ENCODE measurements around the gene SURF4.
"Not testable (repeated sequence)": the region's sequence is repeated elsewhere in the genome, so short reads cannot be mapped to it uniquely, and the experiment has no call there.

SURF4 gene

DNA sequence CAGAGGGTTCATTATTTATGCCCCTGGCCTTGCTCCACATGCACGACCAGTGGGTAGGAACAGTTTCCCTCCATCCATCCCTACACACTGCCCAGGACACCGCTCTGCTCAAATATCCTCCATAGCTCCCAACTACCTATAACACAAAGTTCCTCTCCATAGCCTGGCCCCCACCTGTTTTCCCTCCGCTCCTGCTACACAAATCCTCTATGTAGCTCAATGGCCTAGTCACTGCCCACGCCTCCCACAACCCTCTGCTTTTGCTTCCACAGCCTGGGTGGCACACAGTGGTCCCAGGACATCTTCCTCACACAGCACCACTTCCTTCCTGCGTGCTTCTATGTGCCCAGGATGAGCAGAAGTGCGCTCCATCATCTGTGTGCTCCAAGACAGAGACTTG, 21.5 kb upstream of the SURF4 start:
- DNase-seq: peak in 1 of 3 donors; percentile 6

DNA sequence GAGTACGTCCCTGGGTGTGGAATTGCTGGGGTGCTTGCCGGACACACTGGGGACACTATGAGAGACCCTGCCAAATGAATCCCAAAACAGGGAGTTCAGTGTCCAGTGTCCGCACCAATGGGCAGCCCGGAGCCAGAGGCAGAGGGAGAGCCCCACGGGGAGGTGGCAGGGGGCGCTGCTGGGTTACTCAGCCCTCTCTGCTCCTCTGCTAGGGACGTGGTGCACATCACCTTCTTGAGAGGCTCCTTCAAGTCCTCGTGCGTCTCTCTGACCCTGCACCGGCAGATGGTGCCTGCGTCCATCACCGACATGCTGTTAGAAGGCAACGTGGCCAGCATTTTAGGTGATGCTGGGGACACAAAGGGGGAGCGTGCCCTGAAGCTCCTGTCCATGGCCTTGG, 21.1 kb upstream of the SURF4 start:
- peak in 2 of 3 donors; percentile 17 to 35 for DNase-seq

DNA sequence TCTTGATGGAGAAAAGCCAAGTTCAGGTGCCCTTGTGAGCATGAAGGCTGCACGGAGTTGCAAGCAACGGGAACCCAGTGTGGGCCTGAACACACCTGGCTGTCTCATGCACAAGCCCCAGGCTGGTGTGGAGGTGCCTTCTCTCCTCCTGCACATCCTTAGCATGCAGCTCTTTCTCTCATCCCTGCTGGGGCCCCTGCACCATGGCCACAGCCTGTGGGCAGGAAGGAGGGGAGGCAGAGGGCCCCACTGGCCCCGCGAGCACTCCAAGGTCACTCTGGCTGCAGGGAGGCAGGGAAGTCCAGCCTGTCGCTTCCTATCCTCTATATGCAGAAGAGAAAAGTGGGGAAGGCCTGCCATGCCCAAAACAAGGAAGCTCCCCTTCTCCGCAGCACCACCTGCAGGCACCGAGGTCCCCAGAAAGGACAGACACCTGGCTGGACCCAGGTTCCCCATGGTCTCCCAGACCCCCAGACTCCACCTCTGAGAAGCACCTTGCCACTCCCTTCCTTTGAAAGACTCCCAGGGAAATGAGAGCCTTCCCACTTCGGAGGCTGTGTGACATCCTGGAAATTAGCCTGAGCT, 18.9 kb upstream of the SURF4 start:
- peak in 1 of 3 donors; percentile 3 for DNase-seq

DNA sequence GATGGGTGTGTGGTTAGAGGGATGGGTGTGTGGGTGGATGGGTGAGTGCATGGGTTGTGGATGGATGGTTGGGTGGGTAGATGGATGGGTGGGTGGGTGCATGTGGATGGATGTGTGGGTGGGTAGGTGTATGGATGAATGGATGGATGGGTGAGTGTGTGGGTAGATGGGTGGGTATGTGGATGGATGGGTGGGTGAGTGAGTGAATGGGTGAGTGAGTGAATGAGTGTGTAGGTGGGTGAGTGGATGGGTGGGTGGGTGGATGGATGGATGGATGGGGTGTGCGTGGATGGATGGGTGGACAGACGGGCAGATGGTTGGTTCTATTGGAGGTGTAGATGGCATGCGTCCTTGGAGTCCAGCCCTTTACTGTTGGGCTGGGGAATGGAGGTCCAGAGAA, 17.5 kb upstream of the SURF4 start:
- no peak for DNase-seq

DNA sequence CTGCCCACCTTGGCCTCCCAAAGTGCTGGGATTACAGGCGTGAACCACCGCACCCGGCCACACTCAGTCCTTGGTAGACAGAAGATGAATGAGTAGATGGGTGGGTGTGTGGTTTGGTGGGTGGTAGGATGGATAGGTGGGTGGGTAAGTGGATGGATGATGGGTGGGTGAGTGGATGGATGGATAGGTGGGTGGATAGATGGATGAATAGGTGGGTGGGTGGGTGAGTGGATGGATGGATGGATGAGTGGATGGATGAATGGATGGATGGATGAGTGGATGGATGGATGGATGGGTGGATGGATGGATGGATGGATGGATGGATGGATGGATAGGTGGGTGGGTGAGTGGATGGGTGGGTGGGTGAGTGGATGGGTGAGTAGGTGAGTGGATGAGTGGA, 16.4 kb upstream of the SURF4 start:
- DNase-seq: not testable (repeated sequence)

DNA sequence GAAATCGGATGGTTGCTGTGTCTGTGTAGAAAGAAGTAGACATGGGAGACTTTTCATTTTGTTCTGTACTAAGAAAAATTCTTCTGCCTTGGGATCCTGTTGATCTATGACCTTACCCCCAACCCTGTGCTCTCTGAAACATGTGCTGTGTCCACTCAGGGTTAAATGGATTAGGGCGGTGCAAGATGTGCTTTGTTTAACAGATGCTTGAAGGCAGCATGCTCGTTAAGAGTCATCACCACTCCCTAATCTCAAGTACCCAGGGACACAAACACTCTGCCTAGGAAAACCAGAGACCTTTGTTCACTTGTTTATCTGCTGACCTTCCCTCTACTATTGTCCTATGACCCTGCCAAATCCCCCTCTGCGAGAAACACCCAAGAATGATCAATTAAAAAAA, 15.6 kb upstream of the SURF4 start:
- DNase-seq: not testable (repeated sequence)

DNA sequence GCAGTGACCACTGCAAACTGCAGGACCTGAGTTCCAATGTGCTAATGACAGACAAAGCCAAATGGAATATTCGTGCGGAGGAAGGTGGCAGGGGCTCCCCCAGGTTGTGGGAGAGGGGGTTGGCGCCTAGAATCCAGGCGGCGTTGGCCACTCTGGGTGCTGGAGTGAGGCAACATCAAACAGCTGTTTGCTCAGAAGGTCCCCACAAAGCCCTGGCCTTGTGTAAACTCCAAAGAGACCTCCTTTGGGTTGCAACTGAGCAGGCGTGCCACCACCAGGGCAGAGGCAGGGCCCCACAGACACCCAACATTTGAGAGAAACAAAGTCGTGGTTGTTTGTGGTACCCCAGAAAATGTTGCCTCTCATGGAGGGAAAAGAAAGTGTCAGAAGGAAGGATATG, 14.9 kb upstream of the SURF4 start:
- DNase-seq: peak in 1 of 3 donors; percentile 4

DNA sequence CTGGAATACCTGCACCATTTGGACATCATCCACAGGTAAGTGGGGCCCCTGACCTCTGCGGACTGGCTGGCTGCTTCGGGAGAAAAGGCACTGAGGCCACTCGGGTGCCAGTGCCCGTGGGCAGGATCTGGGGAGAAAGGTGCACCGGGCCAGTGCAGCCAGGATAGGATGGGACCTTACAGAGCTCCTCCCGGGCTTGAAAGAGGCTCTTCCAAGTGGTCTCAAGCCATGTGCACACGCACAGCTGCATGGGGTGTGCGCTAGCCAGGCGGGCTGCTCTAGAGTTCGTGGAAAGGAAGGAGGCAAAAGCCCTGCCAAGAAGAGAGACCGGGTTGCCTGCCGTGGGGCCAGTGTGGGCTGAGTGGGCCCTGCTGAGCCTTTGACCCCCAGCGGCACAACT, 13.7 kb upstream of the SURF4 start:
- DNase-seq: peak in 1 of 3 donors; percentile 16

DNA sequence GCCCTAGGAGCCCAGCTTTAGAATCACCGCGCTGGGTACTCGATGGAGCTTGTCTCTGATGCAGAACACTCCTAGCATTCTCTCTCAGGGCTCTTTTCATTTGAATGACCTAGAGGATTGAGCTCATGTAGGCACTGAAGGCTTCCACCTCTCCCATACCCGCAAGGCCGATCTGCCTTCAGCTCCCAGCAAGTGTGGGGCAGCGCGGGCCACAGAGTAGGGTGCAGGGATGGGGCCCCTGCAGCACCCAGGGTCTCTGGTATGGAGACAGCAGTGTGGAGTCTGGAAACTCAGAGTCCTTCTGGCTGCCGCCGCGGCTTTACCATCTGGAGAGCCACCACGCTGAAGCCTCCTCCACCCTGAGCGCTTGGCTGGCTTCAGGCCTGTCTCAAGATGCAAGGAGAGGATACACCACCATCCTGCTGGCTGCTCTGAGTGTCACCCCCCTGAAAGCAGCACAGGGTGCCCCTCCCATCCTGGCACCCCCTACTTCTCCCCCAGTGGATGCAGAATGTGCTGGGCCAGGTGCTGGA, 13.2 kb upstream of the SURF4 start:
- peak in 1 of 3 donors; percentile 9 for DNase-seq

DNA sequence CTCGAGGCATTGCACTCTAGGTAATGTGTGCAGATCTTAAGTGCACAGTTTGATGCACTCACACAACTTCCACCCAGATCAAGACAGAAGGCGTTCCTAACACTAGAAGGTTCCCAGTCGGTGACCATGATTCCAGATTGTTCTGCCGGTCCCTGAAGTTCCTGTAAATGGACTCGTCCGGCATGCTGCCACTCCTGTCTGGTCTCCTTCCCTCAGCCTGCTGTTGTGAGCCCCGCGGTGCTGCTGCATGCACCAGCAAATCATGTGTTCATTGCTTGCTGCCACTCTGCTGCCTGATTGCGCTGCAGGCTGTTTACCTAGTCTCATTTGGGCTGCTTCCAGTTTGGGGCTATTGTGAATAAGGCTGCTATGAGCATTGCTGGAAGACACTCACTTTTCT, 11.8 kb upstream of the SURF4 start:
- no peak for DNase-seq

DNA sequence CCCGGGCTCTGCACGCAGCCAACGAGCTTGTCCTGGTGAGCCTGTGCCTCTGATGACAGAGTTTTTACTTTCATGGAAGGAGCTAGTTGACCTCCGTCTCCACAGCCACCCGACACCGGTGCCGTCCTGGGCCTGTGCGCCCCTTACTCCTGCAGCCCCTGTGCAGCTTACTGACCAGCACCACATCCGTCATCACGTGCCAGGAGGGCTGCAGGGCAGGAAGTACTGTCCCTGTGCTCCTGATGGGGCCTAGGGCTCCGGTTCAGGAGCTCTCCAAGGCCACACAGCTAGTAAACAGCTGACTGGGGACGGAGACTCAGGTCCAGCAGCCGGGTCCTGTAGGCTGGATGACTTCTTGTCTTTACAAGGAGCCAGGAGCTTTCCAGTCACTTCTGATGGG, 10.5 kb upstream of the SURF4 start:
- no peak for DNase-seq

DNA sequence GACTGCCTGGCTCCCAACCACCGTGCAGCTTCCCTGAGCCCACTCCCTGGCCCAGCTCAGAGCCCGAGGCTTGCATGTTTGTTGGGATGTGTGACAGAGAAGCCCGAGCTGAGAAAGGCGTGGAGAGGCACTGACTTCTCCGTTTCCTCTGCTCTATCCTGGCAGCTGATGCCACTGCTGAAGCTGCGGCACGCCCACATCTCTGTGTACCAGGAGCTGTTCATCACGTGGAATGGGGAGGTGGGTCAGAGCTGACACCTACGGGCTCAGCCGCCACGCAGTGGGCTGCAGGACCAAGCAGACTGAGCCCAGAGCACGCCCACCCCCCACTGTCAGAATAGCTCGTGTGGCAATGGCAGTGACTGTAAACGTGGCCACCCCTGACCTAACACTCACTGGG, 9.6 kb upstream of the SURF4 start:
- DNase-seq: no peak

DNA sequence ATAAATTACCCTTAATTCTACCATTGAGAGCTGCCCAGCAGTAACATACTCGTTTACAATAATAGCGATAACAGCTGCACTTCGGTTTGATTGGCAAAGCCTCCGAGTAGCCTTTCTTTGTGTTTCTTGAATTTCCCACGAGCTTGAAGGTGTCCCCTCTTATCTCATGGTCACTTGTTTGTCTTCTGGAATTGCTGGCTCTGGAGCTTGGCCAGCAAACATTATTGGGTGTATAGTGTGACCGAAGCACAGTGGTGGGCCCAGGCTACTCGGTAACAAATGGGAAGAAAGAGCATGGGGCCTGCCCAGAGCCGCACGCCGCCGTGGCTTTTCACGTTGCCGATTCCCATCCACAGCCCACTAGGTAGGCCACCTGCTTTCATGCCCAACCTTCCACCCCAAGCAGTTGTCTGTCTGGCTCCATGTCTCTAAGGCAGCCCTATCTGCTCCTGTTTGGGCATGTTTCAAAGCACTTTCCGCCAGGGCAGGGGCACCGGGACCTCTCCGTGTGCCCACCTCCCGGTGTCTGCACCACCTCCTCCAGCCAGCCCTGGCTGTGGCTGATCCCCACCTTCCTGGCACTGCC, 9.0 kb upstream of the SURF4 start:
- DNase-seq: no peak

DNA sequence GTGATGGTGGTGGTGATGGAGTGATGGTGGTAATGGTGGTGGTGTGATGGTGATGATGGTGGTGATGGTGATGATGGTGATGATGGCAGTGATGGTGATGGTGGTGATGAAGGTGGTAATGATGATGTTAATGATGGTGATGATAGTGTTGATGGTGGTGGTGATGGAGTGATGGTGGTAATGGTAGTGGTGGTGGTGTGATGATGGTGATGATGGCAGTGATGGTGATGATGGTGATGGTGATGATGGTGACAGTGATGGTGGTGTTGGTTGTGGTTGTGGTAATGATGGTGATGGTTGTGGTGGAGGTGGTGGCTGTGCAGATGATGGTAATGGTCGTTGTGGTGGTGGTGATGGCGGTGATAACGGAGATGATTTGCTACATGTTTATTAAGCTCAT, 7.6 kb upstream of the SURF4 start:
- DNase-seq: no peak

DNA sequence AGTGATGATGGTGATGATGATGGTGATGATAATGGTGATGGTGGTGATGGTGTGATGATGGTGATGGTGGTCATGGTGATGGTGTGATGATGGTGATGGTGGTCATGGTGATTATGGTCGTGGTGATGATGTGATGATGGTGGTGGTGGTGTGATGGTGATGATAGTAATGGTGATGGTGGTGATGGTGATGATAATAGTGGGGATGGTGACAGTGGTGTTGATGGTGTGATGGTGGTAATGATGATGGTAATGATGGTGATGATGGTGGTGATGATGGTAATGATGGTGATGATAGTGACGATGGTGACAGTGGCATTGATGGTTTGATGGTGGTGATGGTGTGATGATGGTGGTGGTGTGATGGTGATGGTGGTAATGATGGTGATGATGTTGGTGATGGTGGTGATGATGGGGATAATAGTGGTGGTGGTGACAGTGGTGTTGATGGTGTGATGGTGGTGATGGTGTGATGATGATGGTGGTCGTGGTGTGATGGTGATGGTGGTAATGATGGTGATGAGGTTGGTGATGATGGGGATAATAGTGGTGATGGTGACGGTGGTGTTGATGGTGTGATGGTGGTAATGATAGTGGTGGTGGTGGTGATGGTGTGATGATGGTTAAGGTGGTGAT, 6.8 kb upstream of the SURF4 start:
- no peak for DNase-seq

DNA sequence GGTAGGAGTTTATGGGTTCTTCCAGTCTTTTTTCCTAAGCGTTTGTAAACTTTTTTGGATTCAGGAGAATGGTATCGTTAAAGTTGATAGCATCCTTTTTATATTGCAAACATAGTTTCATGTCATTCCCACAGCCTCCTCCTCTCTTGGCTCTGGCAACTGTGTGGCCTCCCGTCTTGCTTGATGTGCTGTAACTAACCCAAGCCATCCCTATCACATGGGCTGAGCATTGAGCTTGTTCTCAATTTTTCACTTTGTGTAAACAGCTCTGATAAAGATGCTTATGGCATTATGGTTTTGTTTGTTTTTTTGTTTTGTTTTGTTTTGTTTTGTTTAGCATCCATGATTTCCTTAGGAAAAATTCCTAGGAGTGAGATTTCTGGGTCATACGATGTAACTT, 4.9 kb upstream of the SURF4 start:
- no peak for DNase-seq

DNA sequence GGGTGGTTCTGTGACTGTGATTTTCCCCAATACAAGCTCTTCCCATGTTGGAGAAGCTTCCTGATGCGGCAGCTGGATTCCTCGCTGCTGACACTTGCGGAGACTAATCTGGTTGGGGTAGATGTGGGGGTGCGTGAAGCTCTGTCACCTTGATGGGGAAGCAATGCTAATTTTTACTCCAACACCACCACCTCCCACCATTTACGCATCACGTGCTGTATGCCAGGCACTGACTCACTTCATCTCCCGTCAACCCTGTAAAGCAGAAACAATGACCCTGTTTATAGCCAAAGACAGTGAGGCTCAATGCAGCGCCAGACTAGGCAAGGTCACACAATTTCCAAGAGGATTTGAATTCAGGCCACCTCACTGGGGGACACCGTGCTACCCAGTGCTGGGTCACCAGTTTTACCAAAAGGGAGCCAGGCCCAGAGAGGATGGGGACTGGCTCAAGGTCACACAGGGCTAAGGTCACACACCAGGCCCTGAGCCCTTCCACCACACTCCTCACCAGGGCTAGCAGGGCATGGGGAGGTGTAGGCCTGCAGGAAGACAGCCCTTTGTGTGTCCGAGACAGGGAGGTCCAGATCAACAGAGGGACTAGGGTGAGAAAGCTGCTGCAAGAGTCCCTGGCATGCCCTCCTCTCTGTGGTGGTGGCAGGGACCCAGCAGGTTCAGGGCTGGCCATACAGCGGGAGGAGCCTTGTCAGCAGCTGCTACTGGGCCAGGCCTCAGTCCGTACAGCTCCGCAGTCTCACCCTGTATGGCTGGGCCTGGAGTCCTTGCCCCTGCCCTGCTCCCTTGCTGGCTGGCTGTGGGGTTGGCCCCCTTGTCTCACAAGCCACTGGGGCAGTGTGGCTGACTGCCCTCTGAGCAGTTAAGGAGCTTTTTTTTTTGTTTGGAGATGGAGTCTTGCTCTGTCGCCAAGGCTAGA, 3.6 kb upstream of the SURF4 start:
- DNase-seq: no peak

DNA sequence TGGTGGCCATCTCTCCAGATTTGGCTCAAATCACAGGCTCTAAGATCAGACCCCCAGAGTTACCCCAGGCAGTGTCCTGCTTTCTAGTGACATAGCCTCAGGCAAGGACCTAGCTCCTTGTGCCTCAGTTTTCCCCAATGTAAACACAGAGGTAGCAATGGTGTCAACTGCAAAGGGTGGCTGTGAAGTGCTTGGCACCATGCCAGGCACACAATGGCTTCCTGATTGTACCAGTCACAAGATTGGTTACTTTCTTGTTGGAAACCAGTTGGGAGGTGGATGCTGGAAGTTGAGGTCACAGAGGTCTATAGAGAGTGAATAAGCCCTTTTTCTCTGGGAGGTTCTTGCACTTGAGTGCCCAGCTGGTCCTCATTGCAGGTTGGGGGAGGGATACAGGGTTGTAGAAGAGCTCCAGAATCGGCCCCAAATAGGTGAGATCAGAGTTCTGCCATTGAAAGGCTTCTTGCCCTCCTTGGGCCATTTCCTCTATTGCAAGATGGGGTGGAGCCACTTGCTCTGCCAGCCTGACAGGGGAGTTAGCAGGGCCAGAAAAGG, 2.6 kb upstream of the SURF4 start:
- DNase-seq: no peak

DNA sequence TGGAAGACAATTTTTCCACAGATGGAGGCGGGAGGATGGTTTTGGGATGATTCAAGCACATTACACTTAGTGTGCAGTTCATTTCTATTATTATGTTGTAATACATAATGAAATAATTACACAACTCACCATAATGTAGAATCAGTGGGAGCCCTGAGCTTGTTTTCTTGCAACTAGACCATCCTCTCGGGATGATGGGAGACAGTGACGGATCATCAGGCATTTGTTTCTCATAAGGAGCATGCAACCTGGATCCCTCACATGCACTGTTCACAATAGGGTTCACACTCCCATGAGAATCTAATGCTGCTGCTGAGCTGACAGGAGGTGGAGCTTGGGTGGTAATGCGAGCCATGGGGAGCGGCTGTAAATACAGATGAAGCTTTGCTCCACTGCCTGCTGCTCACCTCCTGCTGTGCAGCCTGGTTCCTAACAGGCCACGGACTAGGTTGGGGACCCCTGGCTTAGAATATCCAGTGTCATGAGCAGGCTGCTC, 1.9 kb upstream of the SURF4 start:
- DNase-seq: no peak

DNA sequence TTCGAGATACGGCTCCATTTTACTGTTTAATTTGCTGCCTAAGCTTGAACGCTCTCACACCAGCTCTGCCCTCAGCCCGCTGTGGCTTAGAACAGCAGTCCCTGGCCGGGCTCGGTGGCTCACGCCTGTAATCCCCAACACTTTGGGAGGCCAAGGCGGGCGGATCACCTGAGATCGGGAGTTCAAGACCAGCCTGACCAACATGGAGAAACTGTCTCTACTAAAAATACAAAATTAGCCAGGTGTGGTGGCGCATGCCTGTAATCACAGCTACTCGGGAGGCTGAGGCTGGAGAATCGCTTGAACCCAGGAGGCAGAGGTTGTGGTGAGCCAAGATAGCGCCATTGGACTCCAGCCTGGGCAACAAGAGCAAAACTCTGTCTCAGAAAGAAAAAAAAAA, 1.4 kb upstream of the SURF4 start:
- not testable (repeated sequence) for DNase-seq

DNA sequence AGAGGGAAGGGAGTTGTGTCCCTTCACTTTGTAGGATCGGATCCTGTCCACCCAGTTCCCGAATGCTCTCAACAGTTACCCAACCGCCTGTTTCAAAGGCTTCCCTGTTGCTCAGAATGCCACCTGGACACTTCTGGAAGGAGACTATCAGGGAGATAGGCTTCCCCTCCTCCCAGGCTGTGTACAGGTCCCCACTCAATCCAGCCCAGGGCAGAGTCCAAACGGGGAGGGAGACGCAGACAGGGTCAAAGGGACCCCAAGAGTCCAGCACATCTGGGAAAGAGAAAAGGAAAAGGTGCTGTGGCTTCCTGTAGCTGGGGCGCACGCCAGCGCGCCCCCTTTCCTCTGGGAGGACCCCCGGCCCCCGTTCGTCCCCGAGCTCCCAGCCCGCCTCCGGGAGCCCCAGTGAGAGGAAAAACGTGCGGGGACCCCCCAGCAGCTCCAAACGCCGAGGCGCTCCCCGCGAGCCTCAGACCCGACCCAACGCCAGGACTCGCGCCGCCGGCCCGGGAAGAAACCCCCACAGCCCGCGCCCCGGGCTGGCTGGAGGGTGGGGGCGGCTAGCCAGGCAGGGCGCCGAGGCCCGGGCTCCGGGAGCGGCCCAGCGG, 640 bp downstream of the SURF4 start:
- DNase-seq: peak; percentile 38 to 58 (median 50)

DNA sequence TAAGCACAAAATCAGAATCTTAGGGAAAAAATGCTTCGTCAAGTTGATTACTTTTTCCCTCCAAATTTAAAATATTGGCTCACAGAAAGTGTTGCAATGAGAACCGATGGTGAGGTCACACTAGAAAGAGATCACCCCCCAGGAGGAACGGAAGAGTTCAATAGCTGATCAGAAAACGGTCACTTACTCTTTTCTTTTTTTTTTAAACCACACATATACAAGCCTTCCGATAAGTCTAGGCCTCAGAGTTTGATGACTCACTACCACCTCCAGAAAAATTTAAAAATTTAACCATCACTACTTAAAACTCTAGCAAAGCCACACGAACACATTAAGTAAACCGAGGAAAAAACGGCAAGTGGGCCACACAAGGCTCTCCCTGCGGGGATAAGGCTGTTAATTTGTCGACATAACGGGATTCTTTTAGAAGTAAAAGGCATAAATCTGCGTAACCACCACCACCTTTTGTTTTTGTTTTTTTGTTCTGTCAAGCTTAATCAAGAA, 1.2 kb downstream of the SURF4 start:
- DNase-seq: peak; percentile 41 to 76 (median 75)
